ENCODE results near the gene ZBTB40. TPM values are rescaled to one million over a fixed set of nuclear protein-coding genes. Genes with fewer than 3 reads are reported as not detected.

Gene ZBTB40
- total and polyA plus RNA-seq, 2 experiments from 2014 or later, result 7.3 to 18.1 TPM

GRCh38 chr1:22576150-22576544 lies 124.5 kb downstream of the ZBTB40 start:
- 93% methylated on average over 23 of the region's 23 CpGs for WGBS (ENCODE audit: low lambda C conversion rate, missing lambda C conversion rate)

GRCh38 chr1:22576617-22577016 lies 125.0 kb downstream of the ZBTB40 start:
- H3K9me3 ChIP-seq (ENCODE audit: low read depth), result no peaks in the 10 kb centered on the region
- H3K4me1 ChIP-seq (ENCODE audit: insufficient read depth), result no peaks in the 10 kb centered on the region
- TF ChIP-seq EZH2 (IDR thresholded peaks at IDR 0.05; ENCODE audit: borderline replicate concordance) (no peak), CTCF (IDR thresholded peaks at IDR 0.05; ENCODE audit: poor library complexity) (no peak), EZH2phosphoT487 (IDR thresholded peaks at IDR 0.05; ENCODE audit: low read depth, severe bottlenecking, unreplicated experiment) (no peak)
- H3K36me3 ChIP-seq (replicated peaks; ENCODE audit: insufficient read depth, low read depth), result no peaks in the 10 kb centered on the region
- no peaks in the 10 kb centered on the region for H3K9me2 ChIP-seq (replicated peaks; ENCODE audit: insufficient read depth)
- DNase-seq (ENCODE audit: low spot score), result no peak
- H3K4me3 ChIP-seq, result no peak overlapping the region
- WGBS (ENCODE audit: low lambda C conversion rate, missing lambda C conversion rate), result 93% methylated on average over 24 of the region's 24 CpGs
- H3K27me3 ChIP-seq, result peaks cover 11% of the 10 kb centered on the region
- no peaks in the 10 kb centered on the region for H4K20me1 ChIP-seq (ENCODE audit: insufficient read depth, poor library complexity, severe bottlenecking)
- no peaks in the 10 kb centered on the region for H3K79me2 ChIP-seq
- H2AFZ ChIP-seq, result no peak overlapping the region
- no peak overlapping the region for H3K27ac ChIP-seq
- no peak overlapping the region for H3K4me2 ChIP-seq

More at GRCh38 chr1:22576150-22576544, 124.5 kb downstream of the ZBTB40 start:
- peaks cover 11% of the 10 kb centered on the region for H3K27me3 ChIP-seq
- H3K9me3 ChIP-seq (ENCODE audit: low read depth), result no peaks in the 10 kb centered on the region
- H3K4me1 ChIP-seq (ENCODE audit: insufficient read depth), result no peaks in the 10 kb centered on the region
- no peaks in the 10 kb centered on the region for H3K36me3 ChIP-seq (replicated peaks; ENCODE audit: insufficient read depth, low read depth)
- H2AFZ ChIP-seq, result no peak overlapping the region
- no peak for TF ChIP-seq EZH2 (IDR thresholded peaks at IDR 0.05; ENCODE audit: borderline replicate concordance)
- TF ChIP-seq CTCF (IDR thresholded peaks at IDR 0.05; ENCODE audit: poor library complexity), result no peak
- no peak for TF ChIP-seq EZH2phosphoT487 (IDR thresholded peaks at IDR 0.05; ENCODE audit: low read depth, severe bottlenecking, unreplicated experiment)
- no peak overlapping the region for H3K4me2 ChIP-seq
- H3K4me3 ChIP-seq, result no peak overlapping the region
- no peak overlapping the region for H3K27ac ChIP-seq
- no peaks in the 10 kb centered on the region for H3K9me2 ChIP-seq (replicated peaks; ENCODE audit: insufficient read depth)
- H3K79me2 ChIP-seq, result no peaks in the 10 kb centered on the region
- DNase-seq (ENCODE audit: low spot score), result no peak
- no peaks in the 10 kb centered on the region for H4K20me1 ChIP-seq (ENCODE audit: insufficient read depth, poor library complexity, severe bottlenecking)

- Histone ChIP-seq H3K9me2 (replicated peaks; ENCODE audit: insufficient read depth) (no peaks in the 10 kb centered on the region), H3K4me3 (no peak overlapping the region), H3K27ac (no peak overlapping the region), H3K79me2 (no peaks in the 10 kb centered on the region), H3K4me1 (ENCODE audit: insufficient read depth) (no peaks in the 10 kb centered on the region), H2AFZ (no peak overlapping the region), H3K4me2 (no peak overlapping the region), H3K9me3 (ENCODE audit: low read depth) (no peaks in the 10 kb centered on the region), H3K36me3 (replicated peaks; ENCODE audit: insufficient read depth, low read depth) (no peaks in the 10 kb centered on the region), H3K27me3 (peaks cover 4% of the 10 kb centered on the region), H4K20me1 (ENCODE audit: insufficient read depth, poor library complexity, severe bottlenecking) (no peaks in the 10 kb centered on the region)
- DNase-seq (ENCODE audit: low spot score), result no peak
- TF ChIP-seq EZH2 (IDR thresholded peaks at IDR 0.05; ENCODE audit: borderline replicate concordance), result no peak
- TF ChIP-seq EZH2phosphoT487 (IDR thresholded peaks at IDR 0.05; ENCODE audit: low read depth, severe bottlenecking, unreplicated experiment), result no peak
- TF ChIP-seq CTCF (IDR thresholded peaks at IDR 0.05; ENCODE audit: poor library complexity), result no peak
- WGBS (ENCODE audit: low lambda C conversion rate, missing lambda C conversion rate), result 86% methylated on average over 12 of the region's 12 CpGs
Observed at GRCh38 chr1:22578732-22579361, 127.2 kb downstream of the ZBTB40 start.

Measured in hepatocyte (in vitro differentiated cells).